ENCODE results near the gene NMNAT2.

DNA sequence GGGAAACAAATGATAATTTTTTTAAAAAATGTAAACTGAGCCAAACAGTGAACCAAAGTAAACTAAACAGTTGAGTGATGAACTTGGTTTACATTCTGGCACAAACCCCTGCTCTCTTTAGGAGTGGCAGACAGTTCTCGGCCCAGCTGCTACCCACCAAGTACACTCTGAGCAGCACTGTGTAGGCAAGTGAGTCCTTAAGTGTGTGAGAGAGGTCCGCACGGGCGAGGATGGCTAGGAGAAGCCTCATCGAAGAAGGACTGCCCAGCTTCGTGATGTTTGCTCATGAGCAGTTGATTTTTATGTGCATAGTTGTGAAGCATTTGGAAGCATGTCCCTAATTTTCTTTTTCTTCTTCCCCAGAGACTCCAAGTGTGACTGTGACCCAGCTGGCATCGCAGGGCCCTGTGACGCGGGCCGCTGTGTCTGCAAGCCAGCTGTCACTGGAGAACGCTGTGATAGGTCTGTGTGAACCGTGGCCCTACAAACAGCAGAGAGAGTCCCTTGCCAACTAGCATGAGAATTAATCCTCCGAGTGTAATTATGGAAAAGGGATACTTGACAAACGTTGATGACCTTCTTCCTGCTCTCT lies 200.1 kb downstream of the NMNAT2 start:
- TF ChIP-seq CTCF (IDR thresholded peaks at IDR 0.05), result no peak
- no peak for TF ChIP-seq POLR2AphosphoS5 (IDR thresholded peaks at IDR 0.05)
- no peak for TF ChIP-seq EP300 (IDR thresholded peaks at IDR 0.05)

Measured in upper lobe of left lung (tissue), 4 donors.